GM20431 (cell line): ENCODE data around the gene ARID3B.

ENCODE experiments used
- in situ Hi-C: fragments of 300-500 bp; cut with MseI, MboI; formaldehyde crosslinking; loops from one replicate; pipeline ENCODE4 v1.15.0; 2020; ENCODE audit warnings: low sequenced_read_pairs; ENCODE audit not compliant: unreplicated experiment

Gene ARID3B

GRCh38 chr15:74616996-74617395 lies 76.0 kb downstream of the ARID3B start:
- in situ Hi-C loops = no loop called here

GRCh38 chr15:74618841-74619596 lies 78.0 kb downstream of the ARID3B start:
- in situ Hi-C loops = no loop called here

- in situ Hi-C loops = loop anchor here (10.0 kb wide), 1 partner anchor 245 kb away; no protein-coding TSS in a partner anchor
Observed at GRCh38 chr15:74619916-74620635, 79.1 kb downstream of the ARID3B start.

GRCh38 chr15:74620636-74621545 lies 79.9 kb downstream of the ARID3B start:
- in situ Hi-C loops = loop anchor here (10.0 kb wide), 1 partner anchor 246 kb away; no protein-coding TSS in a partner anchor

GRCh38 chr15:74621546-74621920 lies 80.5 kb downstream of the ARID3B start:
- in situ Hi-C loops = loop anchor here (10.0 kb wide), 1 partner anchor 247 kb away; no protein-coding TSS in a partner anchor

GRCh38 chr15:74621936-74622335 lies 80.9 kb downstream of the ARID3B start:
- in situ Hi-C loops = loop anchor here (10.0 kb wide), 1 partner anchor 247 kb away; no protein-coding TSS in a partner anchor

GRCh38 chr15:74622758-74623157 lies 81.7 kb downstream of the ARID3B start:
- in situ Hi-C loops = loop anchor here (10.0 kb wide), 1 partner anchor 248 kb away; no protein-coding TSS in a partner anchor

- in situ Hi-C loops = loop anchor here (10.0 kb wide), 1 partner anchor 249 kb away; no protein-coding TSS in a partner anchor
Observed at GRCh38 chr15:74624020-74624602, 83.1 kb downstream of the ARID3B start.

- in situ Hi-C loops = loop anchor here (10.0 to 25.0 kb wide), 2 partner anchors 251 to 312 kb away; partner anchors contain the start of gene COX5A
Observed at GRCh38 chr15:74625693-74626092, 84.7 kb downstream of the ARID3B start.

GRCh38 chr15:74626336-74626735 lies 85.3 kb downstream of the ARID3B start:
- in situ Hi-C loops = loop anchor here (10.0 to 25.0 kb wide), 2 partner anchors 252 to 311 kb away; partner anchors contain the start of gene COX5A

GRCh38 chr15:74626752-74627692 lies 86.0 kb downstream of the ARID3B start:
- in situ Hi-C loops = loop anchor here (10.0 to 25.0 kb wide), 2 partner anchors 252 to 310 kb away; partner anchors contain the start of gene COX5A

- in situ Hi-C loops = loop anchor here (10.0 to 25.0 kb wide), 2 partner anchors 253 to 310 kb away; partner anchors contain the start of gene COX5A
Observed at GRCh38 chr15:74627766-74628165, 86.7 kb downstream of the ARID3B start.

GRCh38 chr15:74628199-74628598 lies 87.2 kb downstream of the ARID3B start:
- in situ Hi-C loops = loop anchor here (10.0 to 25.0 kb wide), 2 partner anchors 253 to 309 kb away; partner anchors contain the start of gene COX5A

GRCh38 chr15:74628949-74629348 lies 87.9 kb downstream of the ARID3B start:
- in situ Hi-C loops = loop anchor here (10.0 to 25.0 kb wide), 2 partner anchors 254 to 308 kb away; partner anchors contain the start of gene COX5A

- in situ Hi-C loops = loop anchor here (10.0 to 25.0 kb wide), 3 partner anchors 135 to 308 kb away; partner anchors contain the start of gene COX5A
Observed at GRCh38 chr15:74629696-74630095, 88.7 kb downstream of the ARID3B start.

GRCh38 chr15:74630284-74631086 lies 89.5 kb downstream of the ARID3B start:
- in situ Hi-C loops = loop anchor here (10.0 to 25.0 kb wide), 2 partner anchors 134 to 307 kb away; partner anchors contain the start of gene COX5A

GRCh38 chr15:74631087-74631385 lies 90.0 kb downstream of the ARID3B start:
- in situ Hi-C loops = loop anchor here (10.0 to 25.0 kb wide), 2 partner anchors 134 to 306 kb away; partner anchors contain the start of gene COX5A
